IMR-90 (cell line): ENCODE results near the gene MCF2L.

Source experiments
- CEBPB ChIP-seq: IDR thresholded peaks from 2 replicates; pipeline ENCODE4 v1.6.1; 2012; ENCODE audit warnings: low read depth, low read length, improper control_type of control experiment
- CTCF ChIP-seq: conservative IDR thresholded peaks from 2 replicates; pipeline ENCODE4 v1.5.1; 2012; ENCODE audit warnings: mild to moderate bottlenecking, low read depth, low read length, improper control_type of control experiment
- FOS ChIP-seq: fragments of 150-350 bp; IDR thresholded peaks from 2 replicates; pipeline ENCODE4 v1.6.1; 2016; ENCODE audit warnings: low read depth, low read length
- MAFK ChIP-seq: IDR thresholded peaks from 2 replicates; pipeline ENCODE4 v1.6.1; 2012; ENCODE audit warnings: low read depth, low read length, improper control_type of control experiment
- MXI1 ChIP-seq: IDR thresholded peaks from 2 replicates; pipeline ENCODE4 v1.6.1; 2012; ENCODE audit warnings: low read depth, mild to moderate bottlenecking, low read length, moderate library complexity, borderline replicate concordance
- NFE2L2 ChIP-seq: fragments of 150-350 bp; IDR thresholded peaks from 2 replicates; pipeline ENCODE4 v1.6.1; 2016; ENCODE audit warnings: low read depth, mild to moderate bottlenecking, low read length
- POLR2A ChIP-seq: IDR thresholded peaks from 2 replicates; pipeline ENCODE4 v1.6.1; 2012; ENCODE audit warnings: mild to moderate bottlenecking, low read depth, low read length
- RAD21 ChIP-seq: IDR thresholded peaks from 2 replicates; pipeline ENCODE4 v1.6.1; 2012; ENCODE audit warnings: low read length, improper control_type of control experiment
- RCOR1 ChIP-seq: IDR thresholded peaks from 2 replicates; pipeline ENCODE4 v1.6.1; 2012; ENCODE audit warnings: mild to moderate bottlenecking, low read length, improper control_type of control experiment; ENCODE audit not compliant: insufficient replicate concordance
- RFX5 ChIP-seq: IDR thresholded peaks from 2 replicates; pipeline ENCODE4 v1.8.0; 2012; ENCODE audit warnings: low read depth, mild to moderate bottlenecking, low read length, moderate library complexity
- SMC3 ChIP-seq: fragments of 150-350 bp; IDR thresholded peaks from 2 replicates; pipeline ENCODE4 v1.6.1; 2016; ENCODE audit warnings: low read depth, mild to moderate bottlenecking, antibody characterized with exemption, low read length, moderate library complexity
- USF2 ChIP-seq: fragments of 150-350 bp; IDR thresholded peaks from 2 replicates; pipeline ENCODE4 v1.6.1; 2017; ENCODE audit warnings: mild to moderate bottlenecking, antibody characterized with exemption, low read length, low read depth

- TF ChIP-seq MAFK = no peak
- TF ChIP-seq CTCF = no peak
- TF ChIP-seq RFX5 = no peak
- TF ChIP-seq POLR2A = no peak
- no peak for TF ChIP-seq CEBPB
- no peak for TF ChIP-seq USF2
- no peak for TF ChIP-seq FOS
- no peak for TF ChIP-seq RAD21
- TF ChIP-seq RCOR1 = no peak
- no peak for TF ChIP-seq MXI1
- no peak for TF ChIP-seq NFE2L2
- no peak for TF ChIP-seq SMC3
Measured at GRCh38 chr13:113083022-113083373, 114.0 kb downstream of the MCF2L start.
